Measurements from ENCODE around the gene RBBP4.
"Not testable (repeated sequence)": the region's sequence is repeated elsewhere in the genome, so short reads cannot be mapped to it uniquely, and the experiment has no call there.

RBBP4 gene

GRCh38 chr1:32693455-32694174, 42.6 kb downstream of the RBBP4 start:
- DNase-seq (ENCODE audit: low read depth): no peak

DNA sequence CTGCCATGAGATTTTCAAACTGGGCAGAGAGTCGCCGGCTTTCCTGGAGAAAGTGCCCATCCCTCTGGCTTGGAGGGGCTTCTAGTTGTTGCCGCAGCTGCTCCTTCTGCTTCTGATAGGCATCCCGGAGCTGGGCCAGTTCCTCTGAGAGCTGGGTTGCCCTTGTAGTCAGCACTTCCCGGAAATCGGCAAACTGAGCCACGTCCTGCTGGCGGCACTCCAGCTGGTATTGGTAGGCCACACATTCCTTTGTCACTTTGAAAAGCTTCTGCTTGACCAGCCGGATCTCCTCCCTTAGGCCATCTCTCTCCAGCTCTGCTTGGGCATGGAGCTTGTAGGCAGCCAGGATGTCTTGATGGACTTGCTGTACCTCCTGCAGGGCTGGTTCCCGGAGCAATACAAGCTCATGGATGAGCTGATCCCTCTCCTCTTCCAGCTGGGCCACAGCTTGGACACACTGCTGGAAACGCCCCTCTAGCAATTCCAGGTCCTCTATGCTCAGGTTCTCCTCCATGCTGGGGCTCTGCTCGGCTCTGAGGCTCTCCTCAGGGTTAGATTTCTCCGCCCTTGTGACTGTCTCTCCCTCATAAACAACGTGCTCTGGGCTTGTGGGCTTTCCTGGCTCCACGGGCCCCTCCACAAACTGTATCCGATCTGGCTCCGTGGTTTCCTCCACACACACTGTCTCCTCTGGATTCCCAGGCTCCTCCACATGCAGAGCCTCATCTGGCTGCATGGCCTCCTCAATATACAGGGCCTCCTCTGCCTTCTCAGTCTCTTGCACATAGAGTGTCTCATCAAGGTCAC, 44.3 kb downstream of the RBBP4 start:
- DNase-seq (ENCODE audit: low read depth): no peak

- DNase-seq (ENCODE audit: low read depth): no peak
These were observed 45.0 kb downstream of the RBBP4 start for GRCh38 chr1:32696041-32696440.

DNA sequence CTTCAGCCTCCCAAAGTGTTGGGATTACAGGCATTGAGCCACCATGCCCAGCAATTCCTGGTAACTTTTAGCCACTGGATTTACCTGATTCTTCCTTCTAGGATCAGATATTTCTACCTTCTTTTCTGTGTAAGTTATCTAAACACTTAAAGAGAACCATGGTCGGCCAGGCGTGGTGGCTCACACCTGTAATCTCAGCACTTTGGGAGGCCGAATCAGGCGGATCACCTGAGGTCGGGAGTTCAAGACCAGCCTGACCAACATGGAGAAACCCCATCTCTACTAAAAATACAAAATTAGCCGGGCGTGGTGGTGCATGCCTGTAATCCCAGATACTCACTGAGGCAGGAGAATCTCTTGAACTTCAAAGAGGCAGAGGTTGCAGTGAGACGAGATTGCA, 46.0 kb downstream of the RBBP4 start:
- DNase-seq (ENCODE audit: low read depth): not testable (repeated sequence)

- no peak for DNase-seq (ENCODE audit: low read depth)
These were observed 50.5 kb downstream of the RBBP4 start for GRCh38 chr1:32701421-32701911.

DNA sequence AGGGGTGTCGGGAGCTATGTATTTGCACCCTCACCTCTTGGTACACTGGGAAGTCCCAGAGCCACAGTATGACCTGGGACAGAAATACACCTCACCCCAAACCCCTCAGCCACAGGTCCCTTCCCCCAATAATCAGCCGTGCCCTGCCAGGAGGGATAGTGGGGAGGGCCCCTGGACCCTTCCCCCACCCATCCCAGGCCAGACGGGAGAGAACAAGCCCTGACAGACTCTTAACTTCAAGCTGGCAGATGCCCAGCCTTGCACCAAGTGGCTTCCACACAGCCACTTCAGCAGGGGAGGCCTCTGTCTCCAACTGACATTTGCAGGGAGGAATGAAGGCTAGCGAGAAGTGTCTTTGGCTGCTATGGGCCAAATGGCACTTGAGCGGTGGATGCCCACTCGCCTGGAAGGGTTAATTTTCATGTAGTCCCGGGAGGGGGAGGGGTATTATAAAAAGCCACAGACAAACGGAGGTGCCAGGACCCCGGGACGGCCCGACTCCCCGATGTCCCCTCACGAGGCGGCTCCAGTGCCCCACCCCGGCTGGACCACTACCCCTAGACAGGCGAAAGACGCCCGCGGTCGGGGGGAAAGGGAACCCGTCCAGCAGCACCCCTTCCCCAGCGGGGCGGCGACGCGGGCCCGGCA, 51.1 kb downstream of the RBBP4 start:
- DNase-seq (ENCODE audit: low read depth): no peak

DNA sequence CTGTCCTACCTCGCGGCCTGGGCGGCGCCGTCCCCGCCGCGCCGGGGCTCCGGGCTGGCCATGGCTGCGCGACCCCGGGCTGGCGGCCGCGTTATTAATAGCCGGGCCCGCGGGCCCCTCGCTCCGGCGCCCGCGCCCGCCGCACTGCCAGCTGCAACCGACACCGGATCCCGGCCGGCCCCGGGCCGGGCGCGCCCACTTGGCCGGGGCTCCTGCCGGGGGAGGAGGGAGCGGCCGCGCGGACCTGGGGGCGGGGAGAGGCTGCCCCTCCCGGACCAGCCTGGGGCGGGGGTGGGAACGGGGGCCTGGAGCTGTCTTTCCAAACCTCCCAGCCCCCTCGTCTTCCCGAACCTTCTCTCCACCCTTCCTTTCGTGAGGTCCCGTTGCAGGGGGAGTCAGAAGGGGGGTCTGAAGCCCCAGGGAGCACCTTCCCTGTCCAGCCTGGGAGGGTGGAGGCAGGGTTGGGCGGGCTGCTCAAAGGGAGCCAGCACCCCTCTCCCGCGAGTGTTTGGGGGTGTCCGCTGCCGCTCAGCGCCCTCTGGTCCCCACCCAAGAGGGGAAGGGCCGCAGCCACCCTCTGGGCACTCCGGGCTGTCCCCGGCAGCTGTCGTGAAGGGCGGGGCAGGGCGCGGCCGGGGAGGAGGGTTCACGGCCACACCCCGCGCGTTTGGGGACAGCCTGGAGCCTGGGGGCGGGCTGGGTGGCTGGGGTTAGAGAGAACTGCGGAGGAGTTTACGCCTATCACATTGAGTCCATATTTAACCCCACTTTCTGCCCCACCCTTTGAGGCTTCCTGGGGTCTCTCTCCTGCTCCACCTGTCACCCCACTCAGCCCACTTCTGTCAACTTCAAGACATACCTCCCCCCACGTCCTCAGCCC, 51.8 kb downstream of the RBBP4 start, which contains the start of gene SYNC:
TSS of gene SYNC (minus strand) at position 172 of the 880 bp plus-strand sequence. CDS start at position 62, 110 bp downstream.
- DNase-seq (ENCODE audit: low read depth): no peak

DNA sequence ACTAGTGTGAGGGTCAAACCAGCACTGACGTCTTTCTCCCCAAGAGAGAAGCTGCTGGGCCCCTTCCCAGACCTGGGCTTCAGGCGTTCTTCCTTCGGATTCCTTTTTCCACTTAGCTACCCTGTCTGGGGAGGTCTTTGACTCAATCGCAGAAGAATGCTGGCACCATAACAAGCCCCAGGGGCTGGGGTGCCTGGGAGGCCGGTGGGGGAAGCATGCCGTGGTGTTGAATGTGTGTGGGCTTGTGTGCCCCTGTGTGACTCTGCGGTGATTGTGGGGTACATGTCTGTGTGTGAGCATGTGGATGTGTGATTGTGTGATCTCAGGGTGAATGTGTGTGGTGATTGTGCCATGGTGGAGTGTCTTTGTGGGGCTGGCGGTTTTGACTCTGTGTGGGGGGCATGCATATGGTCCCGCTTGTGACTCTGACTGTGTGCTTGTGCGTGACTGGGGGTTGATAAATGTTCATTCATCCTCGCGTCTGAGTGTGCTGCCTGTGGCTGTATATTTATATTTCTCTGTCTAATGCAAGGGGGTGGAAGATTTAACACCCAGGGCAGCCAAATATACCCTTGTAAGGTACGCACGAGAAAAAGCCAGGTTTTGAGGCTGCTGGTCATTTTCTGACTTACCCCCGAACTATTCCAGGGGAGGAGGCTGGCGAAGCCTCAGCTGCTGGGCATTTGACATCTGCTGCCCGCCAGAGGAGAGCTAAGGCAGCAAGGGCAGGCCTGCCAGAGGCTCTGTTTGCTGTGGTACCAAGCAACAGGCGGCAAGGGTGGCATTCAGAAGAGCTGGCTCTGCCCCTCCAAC, 52.7 kb downstream of the RBBP4 start:
- DNase-seq (ENCODE audit: low read depth): no peak

DNA sequence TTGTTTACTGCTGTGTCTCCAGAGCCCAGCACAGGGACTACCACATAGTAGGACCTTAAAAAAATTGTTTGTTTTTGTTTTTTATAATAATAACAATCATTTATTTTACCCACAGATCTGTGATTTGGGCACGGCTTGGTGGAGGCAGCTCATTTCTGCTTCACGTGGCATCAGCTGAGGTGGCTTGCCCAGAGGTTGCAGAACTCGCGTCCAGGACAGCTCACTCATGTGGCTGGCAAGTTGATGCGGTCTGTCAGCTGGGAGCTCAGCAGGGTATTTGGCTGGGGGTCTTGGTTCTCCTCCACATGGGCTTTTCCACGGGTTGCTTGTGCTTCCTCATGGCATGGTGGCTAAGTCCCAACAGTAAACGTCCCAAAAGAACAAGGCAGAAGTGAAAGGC, 54.5 kb downstream of the RBBP4 start:
- DNase-seq (ENCODE audit: low read depth): no peak

DNA sequence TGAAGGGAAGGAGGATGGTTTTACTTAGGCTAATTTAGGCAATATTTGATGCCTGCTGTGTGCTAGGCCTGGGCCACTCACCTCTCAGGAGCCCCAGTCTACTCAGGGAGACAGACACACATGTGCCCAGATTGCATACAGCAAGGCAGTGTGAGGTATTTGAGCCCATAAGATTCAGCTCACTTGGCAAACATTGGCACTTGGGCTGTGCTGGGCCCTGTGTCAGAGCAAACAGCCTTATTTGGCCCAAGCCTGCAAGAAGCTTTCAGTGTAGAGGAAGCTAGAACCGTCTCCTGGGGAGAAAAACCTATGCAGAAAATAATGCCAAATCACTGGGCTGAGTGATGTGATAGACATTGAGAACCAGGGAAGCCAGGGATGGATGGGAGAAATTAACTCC, 55.5 kb downstream of the RBBP4 start:
- no peak for DNase-seq (ENCODE audit: low read depth)

- DNase-seq (ENCODE audit: low read depth): no peak
These were observed 58.1 kb downstream of the RBBP4 start for GRCh38 chr1:32709075-32709474.

- DNase-seq (ENCODE audit: low read depth): no peak
These were observed 58.5 kb downstream of the RBBP4 start for GRCh38 chr1:32709476-32709875.

- not testable (repeated sequence) for DNase-seq (ENCODE audit: low read depth)
These were observed 60.2 kb downstream of the RBBP4 start for GRCh38 chr1:32711221-32711620.

GRCh38 chr1:32713081-32713480, 62.1 kb downstream of the RBBP4 start:
- DNase-seq (ENCODE audit: low read depth): no peak

GRCh38 chr1:32714277-32714676, 63.3 kb downstream of the RBBP4 start:
- DNase-seq (ENCODE audit: low read depth): no peak

GRCh38 chr1:32715901-32716311, 64.9 kb downstream of the RBBP4 start:
- no peak for DNase-seq (ENCODE audit: low read depth)

- no peak for DNase-seq (ENCODE audit: low read depth)
These were observed 65.5 kb downstream of the RBBP4 start for GRCh38 chr1:32716312-32717148.

DNA sequence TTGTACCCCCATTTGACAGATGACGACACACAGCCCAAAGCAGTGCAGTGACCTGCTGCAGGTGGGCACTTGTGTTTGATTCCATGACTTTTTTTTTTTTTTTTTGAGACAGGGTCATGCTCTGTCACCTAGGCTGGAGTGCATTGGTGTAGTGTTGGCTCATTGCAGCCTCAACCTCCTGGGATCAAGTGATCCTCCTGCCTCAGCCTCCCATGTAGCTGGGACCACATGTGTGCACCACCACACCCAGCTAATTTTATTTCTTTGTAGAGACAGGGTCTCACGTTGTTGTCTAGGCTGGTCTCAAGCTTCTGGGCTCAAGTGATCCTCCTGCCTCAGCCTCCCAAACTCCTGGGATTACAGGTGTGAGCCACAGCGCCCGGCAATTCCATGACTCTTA, 66.5 kb downstream of the RBBP4 start:
- DNase-seq (ENCODE audit: low read depth): no peak

DNA sequence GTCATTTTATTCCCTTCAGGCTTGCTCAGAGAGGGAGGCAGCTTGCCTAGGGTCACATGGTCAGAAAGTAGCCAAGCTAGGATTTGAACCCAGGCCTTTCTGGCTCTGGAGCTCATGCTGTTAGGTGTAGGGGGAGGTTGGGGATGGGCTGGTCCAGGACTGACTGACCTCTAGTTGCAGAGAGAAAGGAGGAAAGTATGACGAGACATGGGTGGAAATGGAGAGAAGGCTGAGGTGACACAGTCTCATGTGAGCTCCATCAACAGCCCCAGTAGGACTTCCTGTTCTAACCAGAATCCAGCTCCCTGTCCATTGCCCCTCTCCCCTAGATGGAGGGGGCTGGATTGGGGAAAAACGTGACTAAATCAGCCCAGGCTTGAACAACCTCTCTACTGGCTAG, 67.0 kb downstream of the RBBP4 start:
- no peak for DNase-seq (ENCODE audit: low read depth)

DNA sequence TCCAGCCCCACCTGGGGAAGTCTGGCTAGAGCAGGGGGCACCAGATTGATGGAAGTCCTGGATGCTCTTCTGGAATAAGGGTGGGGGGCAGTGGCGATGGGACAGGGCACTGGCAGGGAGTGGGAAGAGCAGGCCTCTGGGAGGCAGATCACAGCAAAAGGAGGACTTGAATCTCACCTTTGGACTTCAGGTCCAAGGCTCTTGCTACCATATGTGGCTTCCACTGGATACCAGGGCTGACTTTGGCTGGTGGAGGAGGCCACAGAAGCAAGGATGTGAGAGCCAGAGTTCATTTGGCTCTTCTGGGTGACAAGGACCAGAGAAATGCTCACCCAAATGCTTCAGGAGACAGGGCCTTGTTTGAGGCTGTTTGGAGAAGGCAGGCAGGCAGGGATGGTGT, 67.5 kb downstream of the RBBP4 start:
- DNase-seq (ENCODE audit: low read depth): no peak

Measured in stimulated activated CD8-positive, alpha-beta memory T cell treated with anti-CD3 and anti-CD28 coated beads, Interleukin-12 subunit alpha, Interleukin-12 subunit beta, amount 100 ng/mL, for 1 hour (primary cell).